Bronchial epithelial cell (primary cell): ENCODE measurements around the gene REN. TPM values are rescaled to one million over a fixed set of nuclear protein-coding genes. Genes with fewer than 3 reads are reported as not detected.
A peak's percentile ranks its signal among the peaks of the same experiment; 100 is the strongest.

Source experiments
- DNase-seq: peaks from one replicate; pipeline ENCODE4 v3.0.0-alpha.2; 2010; ENCODE audit warnings: low read depth
- FAIRE-seq: peaks from 2 replicates; lab custom pipeline; 2011; peaks lifted over from hg19 to GRCh38; lab: Jason Lieb, UNC
- H3K27me3 ChIP-seq: 2 replicates; pipeline ENCODE4 v1.5.1; 2011; ENCODE audit warnings: low read length; ENCODE audit not compliant: control insufficient read depth, insufficient read depth
- H3K36me3 ChIP-seq: 2 replicates; pipeline ENCODE4 v1.5.1; 2011; ENCODE audit warnings: low read length; ENCODE audit not compliant: control insufficient read depth, insufficient read depth
- H3K4me3 ChIP-seq: 2 replicates; pipeline ENCODE4 v1.5.1; 2011; ENCODE audit warnings: mild to moderate bottlenecking, low read depth, low read length, control low read depth
- total RNA-seq: library from RNA; depleted of rRNA; stranded (reverse); fragments of >200 nt; gene quantifications from 2 replicates; pipeline ENCODE4 v1.2.1, GENCODE V29; 2014
- TF ChIP-seq, protein P1 (sequence below): IDR thresholded peaks from 2 replicates; pipeline ENCODE4 v1.5.1; 2011; ENCODE audit warnings: mild to moderate bottlenecking, moderate library complexity, low read length, control low read depth, inconsistent platforms; ENCODE audit not compliant: insufficient read depth, severe bottlenecking

REN gene
- total RNA-seq, 1 donor from 2014 or later: 0.26 TPM

DNA sequence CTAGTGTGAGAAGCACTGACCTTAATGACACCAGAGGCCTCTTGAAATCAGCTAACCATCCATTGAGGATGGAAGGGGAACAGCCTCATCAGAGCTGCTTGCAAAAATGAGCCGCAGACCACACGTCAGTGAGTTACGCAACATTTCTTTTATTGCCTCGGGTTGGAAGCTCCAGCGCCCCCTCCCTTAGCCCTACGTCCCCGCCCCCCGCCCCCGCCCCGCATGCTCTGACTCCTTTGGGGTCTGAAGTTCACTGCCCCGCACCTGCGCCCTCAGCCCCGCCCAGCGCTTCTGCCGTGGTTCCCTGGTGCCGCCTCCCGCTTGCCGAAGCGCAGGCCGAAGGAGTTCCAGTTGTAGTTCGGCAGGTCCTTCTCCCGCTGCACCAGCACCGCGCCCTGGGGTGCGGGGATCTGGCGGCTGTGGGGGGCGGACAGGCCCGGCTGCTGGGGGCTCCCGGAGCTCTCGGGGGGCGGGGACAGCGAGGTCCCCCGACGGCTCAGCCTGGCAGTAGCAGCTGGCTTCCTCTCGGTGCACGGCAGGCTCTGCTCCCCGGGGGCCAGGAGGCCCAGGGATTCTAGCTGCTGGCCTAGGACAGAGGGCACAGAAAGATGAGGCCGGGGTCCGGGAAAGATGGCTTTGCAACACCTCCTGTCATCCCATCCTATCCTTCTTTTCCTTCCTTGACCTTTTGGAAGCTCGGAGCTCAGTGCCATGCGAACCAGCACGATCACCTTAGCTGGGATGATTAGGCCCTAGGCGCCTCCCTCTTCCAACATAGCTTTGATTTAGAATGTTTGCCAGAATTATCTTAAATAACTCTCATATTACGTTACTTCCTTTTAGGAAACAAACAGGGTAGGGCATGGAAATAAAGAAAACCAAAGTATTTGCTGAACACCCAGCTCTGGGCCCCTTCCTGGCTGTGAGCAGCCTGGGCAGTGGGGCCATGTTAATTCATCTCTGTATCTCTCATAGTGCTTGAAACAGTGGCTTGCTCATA is 24.4 kb upstream of the REN start:
- TF ChIP-seq, protein P1, sequence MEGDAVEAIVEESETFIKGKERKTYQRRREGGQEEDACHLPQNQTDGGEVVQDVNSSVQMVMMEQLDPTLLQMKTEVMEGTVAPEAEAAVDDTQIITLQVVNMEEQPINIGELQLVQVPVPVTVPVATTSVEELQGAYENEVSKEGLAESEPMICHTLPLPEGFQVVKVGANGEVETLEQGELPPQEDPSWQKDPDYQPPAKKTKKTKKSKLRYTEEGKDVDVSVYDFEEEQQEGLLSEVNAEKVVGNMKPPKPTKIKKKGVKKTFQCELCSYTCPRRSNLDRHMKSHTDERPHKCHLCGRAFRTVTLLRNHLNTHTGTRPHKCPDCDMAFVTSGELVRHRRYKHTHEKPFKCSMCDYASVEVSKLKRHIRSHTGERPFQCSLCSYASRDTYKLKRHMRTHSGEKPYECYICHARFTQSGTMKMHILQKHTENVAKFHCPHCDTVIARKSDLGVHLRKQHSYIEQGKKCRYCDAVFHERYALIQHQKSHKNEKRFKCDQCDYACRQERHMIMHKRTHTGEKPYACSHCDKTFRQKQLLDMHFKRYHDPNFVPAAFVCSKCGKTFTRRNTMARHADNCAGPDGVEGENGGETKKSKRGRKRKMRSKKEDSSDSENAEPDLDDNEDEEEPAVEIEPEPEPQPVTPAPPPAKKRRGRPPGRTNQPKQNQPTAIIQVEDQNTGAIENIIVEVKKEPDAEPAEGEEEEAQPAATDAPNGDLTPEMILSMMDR: no peak
- FAIRE-seq (no peak), DNase-seq (peak; percentile 54)
- H3K27me3 ChIP-seq: no peaks in the 10 kb centered on the region
- no peak overlapping the region for H3K4me3 ChIP-seq
- no peaks in the 10 kb centered on the region for H3K36me3 ChIP-seq

DNA sequence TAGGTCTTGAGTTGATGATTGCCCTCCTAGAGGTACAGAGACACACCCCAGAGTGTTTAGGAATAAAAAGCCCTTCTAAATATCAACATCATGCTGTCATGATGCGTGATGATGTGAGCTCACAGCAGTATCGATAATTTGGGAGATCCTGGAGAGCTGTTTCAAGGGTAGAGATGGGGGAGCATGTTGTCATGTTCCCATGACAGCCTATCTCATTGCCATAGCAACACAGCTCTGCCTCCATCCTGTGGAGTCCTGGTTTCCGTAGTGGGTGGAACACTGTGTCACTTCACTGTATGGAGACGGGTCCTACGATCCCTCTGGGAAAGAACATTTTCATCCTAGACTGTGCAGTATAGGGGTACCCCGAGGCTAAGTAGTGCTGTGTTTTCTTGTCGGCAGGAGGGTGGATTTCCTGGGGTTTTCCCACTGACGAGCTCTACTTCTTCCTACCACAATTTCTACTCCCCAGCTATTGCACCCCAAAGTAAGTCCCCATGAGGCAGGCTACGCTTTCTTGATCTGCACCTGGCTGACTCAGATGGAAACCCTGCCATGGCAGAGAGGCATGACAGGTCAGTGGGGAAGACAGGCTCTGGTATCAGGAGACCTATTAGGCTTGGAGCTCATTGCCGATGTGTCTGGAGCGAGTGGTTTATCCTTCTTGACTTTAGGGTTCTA is 23.0 kb upstream of the REN start:
- no peaks in the 10 kb centered on the region for H3K27me3 ChIP-seq
- no peak for DNase-seq
- TF ChIP-seq, protein P1: no peak
- no peaks in the 10 kb centered on the region for H3K36me3 ChIP-seq
- H3K4me3 ChIP-seq: no peak overlapping the region
- no peak for FAIRE-seq

- no peaks in the 10 kb centered on the region for H3K27me3 ChIP-seq
- H3K4me3 ChIP-seq: no peak overlapping the region
- TF ChIP-seq, protein P1: no peak
- FAIRE-seq: no peak
- H3K36me3 ChIP-seq: no peaks in the 10 kb centered on the region
- DNase-seq: no peak
Observed at GRCh38 chr1:204186597-204186996, 20.5 kb upstream of the REN start.

GRCh38 chr1:204181116-204181515 is 15.0 kb upstream of the REN start:
- Histone ChIP-seq H3K36me3 (no peaks in the 10 kb centered on the region), H3K27me3 (peaks cover 2% of the 10 kb centered on the region), H3K4me3 (no peak overlapping the region)
- TF ChIP-seq, protein P1: no peak
- DNase-seq (no peak), FAIRE-seq (peak; percentile 93)

- H3K27me3 ChIP-seq: peaks cover 2% of the 10 kb centered on the region
- H3K4me3 ChIP-seq: no peak overlapping the region
- TF ChIP-seq, protein P1: no peak
- no peak for DNase-seq
- no peak for FAIRE-seq
- no peaks in the 10 kb centered on the region for H3K36me3 ChIP-seq
Observed at GRCh38 chr1:204180133-204180532, 14.0 kb upstream of the REN start.
